Measurements from ENCODE around the gene RAB4A. TPM values are rescaled to one million over a fixed set of nuclear protein-coding genes. Genes with fewer than 3 reads are reported as not detected.

Gene RAB4A
- total RNA-seq, 1 donor from 2014 or later = 63.0 TPM

DNA sequence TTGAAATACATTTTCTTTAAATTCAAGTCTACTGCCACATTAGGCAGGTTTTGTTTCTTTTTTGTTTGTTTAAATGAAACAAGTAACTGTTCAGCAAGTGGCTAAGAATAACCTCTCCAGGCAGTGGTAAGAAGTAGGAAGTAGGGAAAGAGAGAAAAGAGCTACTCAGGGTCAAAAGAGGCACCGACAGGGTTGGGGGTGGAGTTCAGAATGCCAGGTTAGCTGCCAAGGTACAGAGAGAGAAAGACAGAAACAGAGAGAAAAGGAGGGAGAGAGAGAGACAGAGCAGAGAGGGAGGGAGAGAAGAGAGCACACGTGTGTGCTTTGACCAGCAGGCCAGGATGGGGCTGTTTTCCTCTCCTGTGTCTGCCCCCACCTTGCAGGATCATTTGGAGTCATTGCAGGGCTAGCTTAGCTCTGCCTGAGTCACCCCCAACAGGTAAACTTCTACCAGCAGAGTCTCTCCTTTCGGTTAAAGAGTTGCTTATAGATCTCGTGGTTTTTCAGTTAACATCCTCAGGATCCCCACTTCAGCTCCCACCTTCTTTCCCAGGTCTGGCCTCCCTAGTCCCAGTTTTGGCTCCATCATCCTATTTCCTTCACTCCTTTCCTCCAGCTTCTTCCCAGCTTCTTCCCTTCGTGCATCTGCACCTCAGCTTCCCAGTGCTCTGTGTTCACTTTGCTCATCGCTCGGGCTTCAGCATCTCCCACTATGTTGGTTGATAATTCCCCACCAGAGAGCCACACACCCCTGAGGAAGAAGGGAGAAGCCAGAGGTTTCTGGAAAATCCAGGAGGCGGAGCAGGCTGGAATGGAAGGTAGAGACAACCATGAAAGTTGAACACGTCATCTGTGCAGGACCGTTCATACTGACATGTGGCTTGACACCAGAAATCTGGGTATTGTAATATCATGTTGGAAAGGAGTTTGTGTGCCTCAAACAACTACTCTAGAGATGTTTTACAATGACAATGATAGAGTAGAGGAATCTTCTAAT is 21.8 kb upstream of the RAB4A start:
- no peak overlapping the region for H3K4me3 Mint-ChIP-seq (ENCODE audit: unreplicated experiment)
- peaks cover 3% of the 10 kb centered on the region for H3K27me3 Mint-ChIP-seq (ENCODE audit: unreplicated experiment)
- peaks cover 8% of the 10 kb centered on the region for H3K4me1 Mint-ChIP-seq (ENCODE audit: low read depth, unreplicated experiment)
- H3K27ac Mint-ChIP-seq (ENCODE audit: unreplicated experiment) = no peak overlapping the region
- no peaks in the 10 kb centered on the region for H3K36me3 Mint-ChIP-seq (ENCODE audit: unreplicated experiment)
- DNase-seq = no peak
- TF ChIP-seq, protein P1, sequence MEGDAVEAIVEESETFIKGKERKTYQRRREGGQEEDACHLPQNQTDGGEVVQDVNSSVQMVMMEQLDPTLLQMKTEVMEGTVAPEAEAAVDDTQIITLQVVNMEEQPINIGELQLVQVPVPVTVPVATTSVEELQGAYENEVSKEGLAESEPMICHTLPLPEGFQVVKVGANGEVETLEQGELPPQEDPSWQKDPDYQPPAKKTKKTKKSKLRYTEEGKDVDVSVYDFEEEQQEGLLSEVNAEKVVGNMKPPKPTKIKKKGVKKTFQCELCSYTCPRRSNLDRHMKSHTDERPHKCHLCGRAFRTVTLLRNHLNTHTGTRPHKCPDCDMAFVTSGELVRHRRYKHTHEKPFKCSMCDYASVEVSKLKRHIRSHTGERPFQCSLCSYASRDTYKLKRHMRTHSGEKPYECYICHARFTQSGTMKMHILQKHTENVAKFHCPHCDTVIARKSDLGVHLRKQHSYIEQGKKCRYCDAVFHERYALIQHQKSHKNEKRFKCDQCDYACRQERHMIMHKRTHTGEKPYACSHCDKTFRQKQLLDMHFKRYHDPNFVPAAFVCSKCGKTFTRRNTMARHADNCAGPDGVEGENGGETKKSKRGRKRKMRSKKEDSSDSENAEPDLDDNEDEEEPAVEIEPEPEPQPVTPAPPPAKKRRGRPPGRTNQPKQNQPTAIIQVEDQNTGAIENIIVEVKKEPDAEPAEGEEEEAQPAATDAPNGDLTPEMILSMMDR (IDR thresholded peaks at IDR 0.05; ENCODE audit: partially characterized antibody, unreplicated experiment) = no peak
- peaks cover 2% of the 10 kb centered on the region for H3K9me3 Mint-ChIP-seq (ENCODE audit: unreplicated experiment)

DNA sequence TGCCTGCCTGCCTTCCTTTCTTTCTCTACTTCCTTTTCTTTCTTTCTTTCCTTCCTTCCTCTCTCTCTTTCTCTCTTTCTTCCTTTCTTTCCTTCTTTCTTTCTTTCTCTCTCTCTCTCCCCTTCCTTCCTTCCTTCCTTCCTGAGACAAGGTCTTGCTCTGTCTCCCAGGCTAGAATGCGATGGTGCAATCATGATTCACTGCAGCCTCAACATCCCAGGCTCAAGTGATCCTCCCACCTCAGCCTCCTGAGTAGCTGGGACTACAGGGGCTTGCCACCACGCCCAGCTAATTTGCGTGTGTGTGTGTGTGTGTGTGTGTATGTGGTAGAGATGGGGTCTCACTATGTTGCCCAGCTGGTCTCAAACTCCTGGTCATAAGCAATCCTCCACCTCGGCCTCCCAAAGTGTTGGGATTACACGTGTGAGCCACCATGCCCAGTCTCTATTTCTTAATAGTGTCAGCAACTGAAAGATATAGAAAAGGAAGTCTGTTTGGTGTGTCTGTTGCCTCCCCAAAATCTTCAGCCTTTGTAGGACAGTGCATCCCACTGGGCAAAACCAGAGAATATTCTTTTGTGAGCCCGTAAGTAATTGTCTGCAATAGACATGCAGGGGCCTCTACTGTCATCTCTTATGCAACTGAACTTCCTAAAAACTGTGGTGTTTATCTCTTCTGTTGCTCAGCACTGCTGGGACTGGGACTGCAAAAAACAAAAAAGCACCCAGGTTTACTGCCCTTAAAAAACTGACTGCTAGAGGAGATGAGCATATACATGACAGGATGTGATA is 20.9 kb upstream of the RAB4A start:
- Mint-ChIP-seq H3K36me3 (ENCODE audit: unreplicated experiment) (no peaks in the 10 kb centered on the region), H3K9me3 (ENCODE audit: unreplicated experiment) (peaks cover 2% of the 10 kb centered on the region), H3K27me3 (ENCODE audit: unreplicated experiment) (peaks cover 3% of the 10 kb centered on the region), H3K27ac (ENCODE audit: unreplicated experiment) (no peak overlapping the region), H3K4me3 (ENCODE audit: unreplicated experiment) (no peak overlapping the region), H3K4me1 (ENCODE audit: low read depth, unreplicated experiment) (peaks cover 8% of the 10 kb centered on the region)
- TF ChIP-seq, protein P1 (IDR thresholded peaks at IDR 0.05; ENCODE audit: partially characterized antibody, unreplicated experiment) = no peak
- no peak for DNase-seq

DNA sequence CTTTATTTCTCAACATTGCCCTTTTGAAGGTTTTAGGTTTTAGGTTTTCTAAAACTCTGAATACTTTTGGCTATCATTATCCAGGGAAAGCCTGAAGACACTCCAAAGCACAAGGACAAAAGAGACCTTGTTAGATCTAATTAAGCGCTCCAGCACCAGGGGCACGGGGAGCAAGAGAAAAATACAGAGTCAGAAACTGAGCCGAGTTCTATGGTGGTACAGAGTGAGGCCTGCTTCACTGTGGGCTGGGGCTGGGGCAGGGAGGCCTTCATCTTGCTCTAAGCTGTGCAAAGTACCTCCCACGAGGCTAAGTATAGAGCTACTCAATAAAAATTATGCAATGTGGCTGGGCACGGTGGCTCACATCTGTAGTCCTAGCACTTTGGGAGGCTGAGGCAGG is 19.7 kb upstream of the RAB4A start:
- no peak for DNase-seq
- H3K4me3 Mint-ChIP-seq (ENCODE audit: unreplicated experiment) = no peak overlapping the region
- TF ChIP-seq, protein P1 (IDR thresholded peaks at IDR 0.05; ENCODE audit: partially characterized antibody, unreplicated experiment) = no peak
- peaks cover 8% of the 10 kb centered on the region for H3K4me1 Mint-ChIP-seq (ENCODE audit: low read depth, unreplicated experiment)
- peaks cover 2% of the 10 kb centered on the region for H3K9me3 Mint-ChIP-seq (ENCODE audit: unreplicated experiment)
- H3K27ac Mint-ChIP-seq (ENCODE audit: unreplicated experiment) = no peak overlapping the region
- H3K36me3 Mint-ChIP-seq (ENCODE audit: unreplicated experiment) = no peaks in the 10 kb centered on the region
- H3K27me3 Mint-ChIP-seq (ENCODE audit: unreplicated experiment) = peaks cover 3% of the 10 kb centered on the region

DNA sequence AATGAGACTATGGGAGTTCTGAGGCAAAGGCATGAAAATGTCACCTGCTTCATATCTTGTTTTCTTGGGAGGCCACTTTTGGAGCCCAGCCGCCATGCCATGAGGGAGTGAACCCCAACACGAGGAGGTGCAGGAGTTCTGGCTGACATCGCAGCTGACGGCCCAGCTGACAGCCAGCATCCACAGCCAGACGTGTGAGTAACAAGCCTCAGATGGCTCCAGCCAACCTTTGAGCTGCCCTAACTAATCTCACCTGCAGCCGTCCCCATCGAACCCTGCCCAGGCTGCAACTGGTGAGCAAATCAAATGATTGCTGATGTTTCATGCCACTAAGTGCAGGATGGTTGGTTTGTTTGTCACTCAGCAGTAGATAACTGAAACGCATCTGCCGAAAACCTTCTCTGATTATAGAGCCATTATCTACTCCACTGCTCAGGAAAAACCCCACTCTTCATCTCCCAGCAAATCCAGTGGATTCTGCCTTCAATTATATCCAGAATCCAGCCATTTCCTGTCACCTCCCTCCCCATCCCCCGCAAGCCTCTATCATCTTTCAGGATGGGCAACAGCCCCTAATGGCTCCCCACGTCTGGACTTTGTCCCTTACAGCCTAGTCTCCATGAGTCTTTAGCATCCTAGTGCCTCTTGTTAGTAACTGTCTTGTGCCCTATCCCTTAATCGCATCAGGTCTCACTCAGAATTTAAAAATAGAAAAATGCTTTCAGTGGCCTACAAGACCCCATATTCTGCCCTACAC is 18.5 kb upstream of the RAB4A start:
- TF ChIP-seq, protein P1 (IDR thresholded peaks at IDR 0.05; ENCODE audit: partially characterized antibody, unreplicated experiment) = no peak
- peaks cover 8% of the 10 kb centered on the region for H3K4me1 Mint-ChIP-seq (ENCODE audit: low read depth, unreplicated experiment)
- no peaks in the 10 kb centered on the region for H3K36me3 Mint-ChIP-seq (ENCODE audit: unreplicated experiment)
- H3K27ac Mint-ChIP-seq (ENCODE audit: unreplicated experiment) = no peak overlapping the region
- no peak for DNase-seq
- H3K27me3 Mint-ChIP-seq (ENCODE audit: unreplicated experiment) = peaks cover 3% of the 10 kb centered on the region
- peaks cover 2% of the 10 kb centered on the region for H3K9me3 Mint-ChIP-seq (ENCODE audit: unreplicated experiment)
- H3K4me3 Mint-ChIP-seq (ENCODE audit: unreplicated experiment) = no peak overlapping the region

All from glutamatergic neuron (in vitro differentiated cells).